CD1c-positive myeloid dendritic cell (primary cell): Measurements from ENCODE around the gene PCNX2.
"Not testable (repeated sequence)": the region's sequence is repeated elsewhere in the genome, so short reads cannot be mapped to it uniquely, and the experiment has no call there.

Experiments
- DNase-seq: peaks from one replicate; pipeline ENCODE4 v3.0.0-alpha.2; 2016; ENCODE audit errors: extremely low spot score

The PCNX2 gene

DNA sequence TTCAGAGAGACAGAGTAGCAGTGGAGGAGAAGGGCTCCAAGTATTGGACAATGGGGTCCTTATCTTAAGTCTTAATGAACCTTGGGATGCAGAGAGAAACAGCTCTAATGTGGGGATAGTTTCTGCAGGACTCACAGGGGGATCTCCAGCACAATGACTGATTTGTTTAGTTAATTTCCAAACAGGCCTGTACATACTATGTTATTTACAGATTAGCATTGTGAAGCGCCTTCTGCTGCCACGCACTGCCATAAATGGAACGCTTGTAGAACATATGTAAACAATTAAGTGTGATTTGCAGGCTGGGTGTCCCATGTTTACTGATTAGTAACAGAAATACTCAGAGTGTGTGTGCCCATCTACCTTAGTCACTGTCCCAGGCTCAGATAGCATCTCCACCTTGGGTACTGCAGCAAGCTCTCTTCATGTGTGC is 289.0 kb downstream of the PCNX2 start:
- no peak for DNase-seq

DNA sequence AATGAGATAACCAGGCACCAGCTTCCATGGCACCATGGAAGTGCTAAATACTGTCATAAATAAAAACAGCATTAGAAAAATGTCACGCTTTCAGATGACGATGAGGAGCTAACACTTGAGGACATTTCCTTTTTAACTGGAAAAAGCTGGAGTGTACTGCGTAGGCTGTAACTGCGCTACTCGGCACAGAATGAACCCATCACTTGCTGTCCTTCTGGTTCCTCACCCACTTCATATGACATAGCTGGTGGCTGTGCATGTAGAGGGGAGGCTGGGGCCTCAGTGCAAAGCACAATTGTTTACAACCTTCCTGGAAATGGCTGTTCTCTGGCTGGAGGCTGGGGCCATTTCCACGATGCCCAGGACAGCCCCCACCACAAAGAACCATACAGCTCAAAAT is 289.4 kb downstream of the PCNX2 start:
- no peak for DNase-seq

DNA sequence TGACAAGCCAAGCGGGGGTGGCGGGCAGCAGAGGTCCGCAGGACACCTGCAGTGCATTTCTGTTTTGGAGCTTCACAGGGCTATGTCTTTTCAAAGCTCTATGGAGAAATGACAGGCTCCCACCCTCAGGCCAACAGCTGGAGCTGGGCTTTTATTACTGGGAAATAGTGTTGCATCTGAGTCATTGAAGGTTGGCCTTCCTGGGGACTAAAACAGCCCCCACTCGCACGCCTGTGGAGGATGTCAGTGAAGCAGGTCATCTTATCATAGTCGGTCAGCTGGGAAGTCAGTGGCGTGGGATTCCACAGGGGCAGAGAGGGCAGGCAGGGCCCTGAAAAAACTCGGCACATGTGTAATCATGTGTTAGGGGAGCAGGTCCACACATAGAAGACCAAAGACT is 289.8 kb downstream of the PCNX2 start:
- DNase-seq, result no peak

DNA sequence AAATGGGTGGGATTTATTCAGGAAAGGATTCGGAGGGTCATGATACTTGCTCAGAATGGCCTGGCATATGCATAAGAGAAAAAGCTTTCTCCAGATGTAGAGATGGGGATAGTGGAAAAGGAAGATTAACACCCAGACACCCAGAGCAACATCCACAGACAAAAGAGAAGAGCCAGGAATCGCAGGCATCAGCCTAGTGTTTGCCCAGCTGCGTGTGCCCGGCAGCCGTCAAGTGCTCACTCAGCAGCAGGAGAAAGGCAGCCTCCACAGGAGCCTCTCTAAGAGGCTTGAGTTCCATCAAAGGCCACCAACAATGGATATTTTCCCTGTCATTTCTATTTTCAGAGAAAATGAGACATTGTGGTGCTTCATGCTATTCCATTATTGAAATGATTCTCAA is 290.4 kb downstream of the PCNX2 start:
- DNase-seq, result no peak

DNA sequence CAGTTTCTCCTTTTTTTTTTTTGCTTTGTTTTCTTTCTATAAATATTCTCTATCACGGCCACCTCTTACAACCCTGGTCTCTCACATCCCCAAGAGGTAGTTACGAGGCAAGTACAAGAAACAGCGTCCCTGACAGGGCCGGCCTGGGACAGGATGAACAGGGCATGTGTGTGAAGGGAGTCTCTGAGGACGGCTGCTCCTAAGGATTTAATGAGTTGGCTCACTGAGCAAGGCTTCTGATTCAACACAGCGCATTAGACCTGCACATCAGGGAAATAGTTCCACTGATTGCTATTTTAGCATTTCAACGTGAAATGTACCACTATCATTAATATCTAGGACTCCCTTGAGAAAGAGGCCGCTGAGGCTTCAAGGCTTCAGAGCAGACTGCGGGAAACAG is 291.1 kb downstream of the PCNX2 start:
- no peak for DNase-seq

DNA sequence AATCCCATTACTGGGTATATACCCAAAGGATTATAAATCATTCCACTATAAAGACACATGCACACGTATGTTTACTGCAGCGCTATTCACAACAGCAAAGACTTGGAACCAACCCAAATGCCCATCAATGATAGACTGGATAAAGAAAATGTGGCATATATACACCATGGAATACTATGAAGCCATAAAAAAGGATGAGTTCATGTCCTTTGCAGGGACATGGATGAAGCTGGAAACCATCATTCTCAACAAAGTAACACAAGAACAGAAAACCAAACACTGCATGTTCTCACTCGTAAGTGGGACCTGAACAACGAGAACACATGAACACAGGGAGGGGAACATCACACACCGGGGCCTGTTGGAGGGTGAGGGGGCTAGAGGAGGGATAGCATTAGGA is 291.9 kb downstream of the PCNX2 start:
- not testable (repeated sequence) for DNase-seq

DNA sequence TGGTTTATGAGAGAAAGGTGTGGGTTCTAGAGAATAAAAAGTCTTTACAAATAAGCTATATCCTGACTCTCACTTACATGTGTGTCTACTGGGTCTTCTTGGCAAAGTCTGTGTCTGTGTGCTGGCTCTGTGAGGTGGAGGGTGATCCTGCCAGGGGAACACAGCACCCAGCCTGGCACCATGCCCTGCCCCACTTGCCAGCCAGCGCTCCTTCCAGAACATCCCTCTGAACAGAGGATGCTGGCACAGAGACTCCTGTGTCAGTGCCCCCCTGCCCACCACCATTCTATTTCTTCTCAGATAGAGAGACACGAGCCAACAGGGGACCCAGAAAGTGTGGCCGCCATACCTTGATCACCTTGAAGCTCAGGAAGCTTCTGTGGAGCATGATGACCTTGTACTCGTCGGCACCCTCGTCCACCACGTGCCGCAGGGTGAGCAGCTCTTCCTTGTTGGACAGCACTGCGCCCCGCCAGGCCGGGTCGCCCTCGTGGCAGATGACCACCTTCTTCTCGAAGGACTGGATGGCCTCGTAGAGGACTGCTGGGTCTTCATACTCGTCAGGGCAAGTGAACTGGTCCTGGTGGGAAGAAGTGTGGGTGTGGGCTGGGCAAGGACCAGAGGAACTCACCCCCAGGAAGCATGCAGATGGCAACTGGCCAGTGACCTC is 295.4 kb downstream of the PCNX2 start:
- no peak for DNase-seq

DNA sequence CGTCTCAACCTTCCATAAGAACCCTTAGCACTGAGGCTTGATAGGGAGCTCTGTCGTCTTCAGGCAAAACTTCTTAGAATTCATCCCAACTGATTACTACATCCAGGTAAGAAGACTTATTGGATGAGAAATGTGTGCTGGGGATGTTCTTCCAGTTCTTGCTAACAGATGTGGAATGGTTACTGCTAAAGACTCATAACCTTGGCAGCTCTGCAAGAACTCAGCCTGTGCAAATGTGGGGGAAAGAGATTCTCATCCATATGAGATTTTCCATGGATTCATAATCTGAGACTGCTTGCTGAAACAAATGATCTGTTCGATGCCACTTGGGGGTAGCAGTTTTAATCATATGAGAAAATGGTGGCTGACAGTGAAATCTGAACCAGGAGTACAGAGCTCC is 296.9 kb downstream of the PCNX2 start:
- no peak for DNase-seq

DNA sequence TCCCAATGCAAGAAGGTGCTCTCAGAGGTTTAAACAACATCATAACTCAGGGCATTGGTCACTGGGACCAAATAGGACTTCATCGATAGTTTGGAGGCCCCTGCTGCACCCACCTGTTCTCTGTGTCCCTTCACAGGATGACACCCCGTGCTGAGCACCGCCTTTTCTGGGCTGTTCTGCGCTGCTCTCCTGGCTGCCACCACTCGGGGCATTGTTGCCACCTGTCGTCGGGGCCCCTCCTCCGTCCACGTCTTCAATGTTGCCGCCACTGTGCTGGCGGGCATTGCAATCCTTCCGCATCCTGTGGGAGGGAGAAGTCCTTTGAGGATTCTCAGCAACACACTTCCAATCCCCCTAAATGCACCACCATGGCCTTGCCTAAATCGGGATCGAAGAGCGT is 297.4 kb downstream of the PCNX2 start:
- no peak for DNase-seq

DNA sequence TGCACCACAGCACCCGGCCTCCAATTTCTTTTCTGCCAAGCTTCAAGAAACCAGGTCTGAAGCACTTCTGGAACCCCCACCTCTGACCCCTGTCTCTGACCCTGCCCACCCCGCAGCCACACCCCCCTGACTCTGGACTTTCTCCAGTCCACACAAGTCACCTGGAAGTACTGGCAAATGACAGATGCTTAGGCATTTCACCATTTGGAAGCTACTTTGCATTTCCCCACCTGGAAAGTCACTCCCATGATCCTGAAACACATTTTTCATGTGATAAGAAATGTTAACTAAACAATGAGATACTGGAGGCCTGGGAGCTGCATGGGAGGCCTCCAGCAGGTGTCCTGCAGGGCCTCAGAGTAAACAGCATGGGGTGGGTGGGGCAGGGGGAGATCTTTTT is 299.4 kb downstream of the PCNX2 start:
- DNase-seq, result no peak

DNA sequence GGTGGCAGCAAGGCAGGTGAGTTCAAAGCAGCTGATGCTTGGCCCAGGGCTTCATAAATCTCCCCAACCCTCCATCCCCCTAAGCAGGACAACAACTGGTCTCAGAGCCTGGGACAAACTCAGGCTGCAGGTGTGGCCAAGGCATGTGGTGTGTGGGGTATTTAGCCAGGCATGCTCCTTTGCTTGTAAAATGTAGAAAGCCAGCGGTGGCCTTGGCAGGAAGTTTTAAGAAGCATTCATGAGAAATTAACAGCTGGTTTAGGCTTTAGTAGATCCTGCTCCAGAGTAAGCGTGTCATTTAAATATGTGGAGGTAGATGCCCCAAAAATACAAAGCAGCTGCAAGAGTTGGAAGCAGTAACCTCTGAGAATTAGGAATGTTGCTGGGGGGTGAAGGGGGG is 300.3 kb downstream of the PCNX2 start:
- no peak for DNase-seq

DNA sequence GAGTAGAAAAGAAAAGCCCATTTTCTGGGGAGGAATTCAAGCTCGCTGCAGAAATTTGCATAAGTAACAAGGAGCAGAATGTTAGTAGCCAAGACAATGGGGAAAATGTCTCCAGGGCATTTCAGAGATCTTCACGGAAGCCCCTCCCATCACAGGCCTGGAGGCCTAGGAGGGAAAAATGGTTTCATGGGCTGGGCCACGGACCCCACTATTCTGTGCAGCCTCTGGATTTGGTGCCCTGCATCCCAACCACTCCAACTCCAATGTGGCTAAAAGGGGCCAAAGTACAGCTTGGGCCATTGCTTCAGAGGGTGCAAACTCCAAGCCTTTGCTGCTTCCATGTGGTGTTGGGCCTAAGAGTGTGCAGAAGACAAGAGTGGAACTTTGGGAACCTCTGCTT is 302.0 kb downstream of the PCNX2 start:
- DNase-seq, result no peak

DNA sequence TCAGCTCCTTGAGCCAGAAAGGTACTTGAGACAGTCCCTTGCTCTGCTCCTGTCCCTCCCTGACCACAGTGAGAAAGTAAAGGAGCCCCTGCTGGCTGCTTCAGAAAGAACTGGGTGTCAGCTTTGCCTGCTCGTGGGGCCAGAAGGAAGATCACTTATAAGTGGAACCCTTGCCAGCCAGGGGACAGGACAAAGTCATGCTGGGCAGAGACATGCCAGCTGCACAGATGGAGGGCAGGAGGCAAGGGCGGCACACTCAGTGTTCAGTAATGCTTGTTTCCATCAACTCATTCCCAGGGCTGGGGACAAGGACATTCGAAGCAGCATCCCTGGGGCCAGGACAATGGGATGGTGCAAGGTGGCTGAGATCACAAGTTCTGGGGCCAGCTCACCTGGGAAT is 303.3 kb downstream of the PCNX2 start:
- no peak for DNase-seq

DNA sequence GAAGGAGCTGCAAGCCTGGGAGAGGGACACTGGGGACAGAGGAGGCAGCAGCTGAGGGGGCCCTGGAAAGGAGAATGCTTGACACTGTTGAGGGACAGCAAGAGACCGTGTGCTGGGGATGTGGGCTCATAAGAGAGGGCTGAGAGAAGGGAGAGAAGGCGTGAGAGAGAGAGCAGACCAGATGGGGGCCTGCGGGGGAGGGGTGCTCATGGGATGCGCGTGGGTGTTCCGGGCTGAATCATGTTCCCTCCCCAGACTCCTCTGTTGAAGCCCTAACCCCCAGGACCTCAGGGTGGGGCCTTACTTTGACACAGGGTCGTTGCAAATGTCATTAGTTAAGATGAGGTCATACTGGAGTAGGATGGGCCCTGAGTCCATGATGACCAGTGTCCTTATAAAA is 304.3 kb downstream of the PCNX2 start:
- no peak for DNase-seq

DNA sequence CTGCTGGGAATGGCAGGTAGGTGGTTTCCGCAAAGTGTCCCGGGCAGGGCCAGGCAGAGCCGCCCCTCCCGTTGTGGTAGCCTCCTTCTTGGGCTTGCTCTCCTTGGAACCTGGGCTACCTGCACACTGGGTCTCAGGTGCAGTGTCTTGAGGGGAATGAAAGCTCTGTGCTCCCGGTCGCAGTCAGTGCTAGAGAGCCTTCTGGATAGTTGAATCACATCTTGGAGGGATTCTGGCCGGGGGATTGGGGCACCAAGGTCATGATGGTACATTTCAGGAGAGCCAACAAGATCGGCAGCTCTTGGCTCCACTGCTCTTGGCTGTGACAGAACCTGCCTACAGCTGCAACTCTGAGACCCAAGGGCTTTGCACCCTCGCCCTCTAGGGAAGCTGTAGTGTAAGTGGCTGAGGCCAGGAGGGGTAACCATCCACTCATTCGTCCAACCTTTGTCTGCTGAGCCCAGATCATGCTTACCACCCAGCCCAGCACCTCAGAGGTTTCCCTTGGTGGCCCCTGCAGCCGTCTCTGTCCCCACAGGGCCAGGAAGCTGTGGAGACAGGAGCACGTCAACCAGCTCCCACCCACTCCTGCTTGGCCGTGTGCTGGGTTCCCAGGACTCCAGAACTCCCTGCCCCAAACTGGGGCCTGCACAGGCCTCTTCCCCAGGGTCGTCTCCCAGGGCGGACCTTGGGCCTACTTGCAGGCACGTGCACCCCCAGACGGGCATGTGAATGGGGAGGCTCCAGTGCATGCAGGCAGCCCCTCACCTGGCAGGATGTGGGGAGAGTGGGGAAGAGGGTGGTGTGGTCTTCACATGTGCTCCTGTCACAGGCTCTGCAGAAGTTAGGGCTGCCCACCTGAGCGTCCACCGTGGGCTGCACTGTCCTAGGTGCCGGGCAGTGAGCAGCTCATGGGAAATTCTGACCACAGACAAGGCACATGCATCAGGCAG is 305.1 kb downstream of the PCNX2 start:
- no peak for DNase-seq

DNA sequence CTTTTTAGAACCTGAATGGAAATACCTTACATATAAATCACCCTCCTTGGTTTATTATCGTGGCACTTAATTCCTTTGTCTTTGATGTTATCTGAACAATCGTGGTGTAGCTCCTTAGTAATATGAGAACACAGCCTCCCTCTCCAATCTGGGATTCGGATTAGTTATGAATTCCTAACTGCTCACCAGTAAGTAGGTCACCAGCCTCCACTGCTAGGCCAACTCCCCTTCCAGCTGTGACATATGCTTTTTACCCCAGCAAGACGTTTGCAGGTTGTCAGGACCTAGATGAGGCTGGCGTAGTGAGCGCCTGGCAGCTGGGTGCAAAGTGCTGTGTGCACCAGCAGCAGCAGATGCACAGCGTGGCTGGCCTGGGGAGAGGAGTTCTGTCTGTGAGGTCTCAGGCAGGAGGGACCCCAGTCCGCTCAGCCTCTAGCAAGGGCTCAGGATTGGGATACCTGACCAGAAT is 306.9 kb downstream of the PCNX2 start:
- DNase-seq, result no peak

DNA sequence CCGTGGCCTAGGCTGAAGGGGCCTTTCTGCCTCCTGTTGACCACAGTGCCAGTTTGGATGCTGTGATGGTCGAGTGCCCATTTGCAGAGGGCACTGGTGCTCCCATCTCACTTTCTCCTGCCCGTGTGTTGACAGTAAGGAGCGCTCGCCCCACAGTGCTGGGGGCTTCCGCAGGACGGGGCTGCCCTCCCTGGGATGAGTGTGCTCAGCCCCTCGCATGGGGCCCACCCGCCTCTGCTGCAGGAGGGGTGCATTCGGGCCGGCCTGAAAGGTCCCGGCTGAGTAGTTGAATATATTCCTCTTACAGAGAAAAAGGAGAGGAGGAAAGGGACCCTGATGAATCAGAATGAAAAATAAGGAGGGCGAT is 307.8 kb downstream of the PCNX2 start:
- DNase-seq, result no peak

DNA sequence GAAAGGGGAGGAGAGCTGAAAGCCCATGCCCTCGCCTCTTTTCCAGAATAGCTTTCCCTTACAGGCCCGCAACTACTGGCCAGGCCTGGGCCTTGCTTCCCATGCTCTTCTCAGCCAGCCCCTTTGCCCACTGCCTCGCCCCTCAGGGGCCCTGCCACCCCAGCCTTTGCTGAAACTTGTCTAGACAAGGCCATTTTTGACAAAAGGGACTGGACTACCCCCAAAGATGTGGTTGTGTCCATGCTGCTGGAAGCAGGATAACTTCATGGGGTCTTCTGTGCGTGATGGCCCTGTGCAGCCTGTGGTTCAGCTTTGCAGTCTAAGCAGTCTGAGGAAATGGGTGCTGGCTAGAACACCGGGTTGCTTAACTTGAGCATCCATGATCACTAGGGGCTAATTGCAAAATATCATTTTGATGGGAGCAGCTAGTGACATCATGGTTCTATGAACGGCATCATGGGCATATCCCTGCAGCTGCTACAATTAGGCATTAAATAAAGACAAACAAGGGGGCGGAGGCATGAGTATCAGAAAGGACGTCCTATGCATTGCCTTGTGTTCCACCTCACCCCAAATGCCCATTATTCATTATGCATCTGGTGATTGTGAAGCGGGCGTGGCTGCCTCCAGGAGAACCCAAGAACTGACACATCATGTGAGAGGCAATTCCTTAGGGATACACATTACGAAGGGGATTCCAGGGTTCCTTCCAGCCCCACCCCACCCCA is 308.3 kb downstream of the PCNX2 start:
- no peak for DNase-seq

DNA sequence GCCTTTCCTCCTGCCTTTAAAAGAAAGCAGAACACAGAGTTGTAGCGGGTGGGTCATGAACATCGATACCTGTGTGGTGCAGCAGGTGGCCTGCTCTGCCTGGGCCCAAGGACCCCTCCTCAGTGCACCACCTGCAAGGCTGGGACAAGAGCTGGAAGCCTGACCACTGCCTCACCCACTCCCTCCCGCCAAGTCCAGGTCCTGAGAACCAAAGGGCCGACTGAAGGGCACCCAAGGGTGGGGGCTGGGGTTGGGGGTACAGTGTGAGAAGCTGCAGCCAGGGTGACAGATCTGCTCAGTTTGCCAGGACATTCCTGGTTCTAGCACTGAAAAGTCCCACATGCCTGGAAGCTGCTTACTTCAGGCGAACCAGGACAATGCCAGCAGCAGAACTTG is 309.0 kb downstream of the PCNX2 start:
- DNase-seq, result no peak

DNA sequence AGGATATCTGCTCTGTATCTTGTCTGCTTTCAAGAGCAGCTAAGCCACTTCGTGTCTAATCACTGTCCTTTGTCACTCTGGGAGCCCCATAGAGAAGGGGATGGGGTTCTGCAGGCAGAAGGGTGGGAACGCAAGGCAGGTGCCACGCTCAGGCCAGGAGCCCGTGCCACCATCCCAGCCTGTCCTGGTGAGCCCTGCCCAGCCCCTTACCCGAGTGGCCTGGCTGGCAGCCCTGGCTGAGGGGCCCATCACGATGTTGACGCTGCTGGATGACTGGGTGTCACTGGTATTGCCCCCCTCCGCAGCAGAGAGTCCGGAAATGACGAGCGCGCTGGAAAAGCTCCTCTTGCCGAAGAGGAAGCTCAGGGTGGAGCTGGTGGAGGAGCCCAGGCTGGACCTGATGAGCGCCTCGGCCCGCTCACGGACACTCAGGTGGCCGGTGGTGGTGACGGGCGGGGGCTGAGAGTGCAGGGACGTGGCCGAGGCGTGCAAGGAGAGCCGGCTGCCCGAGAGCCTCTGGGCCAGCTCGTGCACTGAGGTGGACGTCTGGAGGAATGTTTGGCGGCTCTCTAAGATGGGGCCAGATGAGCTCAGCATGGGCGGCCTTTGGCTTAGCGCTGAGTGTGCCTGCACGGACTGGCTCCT is 309.5 kb downstream of the PCNX2 start:
- DNase-seq, result no peak

DNA sequence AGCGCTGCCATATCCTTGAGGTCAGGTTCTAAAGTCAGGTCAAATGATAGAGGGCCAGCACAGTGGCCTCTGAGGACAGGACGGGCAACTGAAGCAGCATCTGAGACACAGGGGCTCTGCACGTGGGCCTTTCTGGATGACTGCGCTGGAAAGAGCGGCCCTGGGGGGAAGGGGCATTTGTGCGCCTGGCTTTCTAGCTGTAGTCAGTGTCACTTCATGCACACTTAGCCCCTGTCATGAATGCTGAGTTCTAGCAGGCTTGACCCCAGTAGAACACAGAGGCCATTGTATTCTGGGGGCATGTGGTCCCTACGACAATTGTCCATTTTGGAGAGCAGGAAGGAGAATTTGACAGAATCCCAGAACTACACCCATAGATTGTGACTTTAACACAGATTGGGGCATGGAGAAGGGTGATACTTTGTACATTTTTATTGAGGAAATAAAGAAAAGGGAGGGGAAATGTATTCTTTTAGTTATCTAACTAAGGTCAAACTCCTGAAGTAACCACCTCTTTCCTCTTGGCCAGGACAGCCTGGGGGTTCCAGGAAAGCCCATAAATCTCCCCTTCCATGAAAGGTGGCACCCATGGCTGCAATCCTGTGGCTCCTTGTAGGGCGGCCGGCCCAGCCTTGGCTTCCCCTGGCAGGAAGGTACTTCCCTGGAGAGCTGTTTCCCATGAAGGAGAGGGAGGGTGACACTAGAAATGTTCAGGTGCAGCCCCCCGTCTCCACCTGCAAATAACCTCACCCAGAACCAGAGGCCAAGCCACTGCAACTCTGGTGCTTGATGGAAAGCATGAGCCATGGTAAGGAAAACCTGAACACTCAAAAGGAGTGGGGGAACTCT is 310.7 kb downstream of the PCNX2 start:
- no peak for DNase-seq
